ENCODE data around the gene APLN.

- TF ChIP-seq POLR2AphosphoS5 (IDR thresholded peaks at IDR 0.05; ENCODE audit: control insufficient read depth, insufficient read depth, low read depth, low read length) (no peak), BCLAF1 (IDR thresholded peaks at IDR 0.05; ENCODE audit: borderline replicate concordance in 1 of 2, control insufficient read depth in 1 of 2, low read depth in 2 of 2, low read length in 1 of 2) (no peak), IRF1 (CRISPR knock-in tag; IDR thresholded peaks at IDR 0.05; ENCODE audit: borderline replicate concordance) (no peak), L3MBTL2 (IDR thresholded peaks at IDR 0.05) (peak; percentile 35; the same call in 1 of the 2 replicates), THRB (CRISPR knock-in tag; conservative IDR thresholded peaks at IDR 0.05) (no peak), CTCF (IDR thresholded peaks at IDR 0.05 in 2 of 3, conservative IDR thresholded peaks at IDR 0.05 in 1 of 3; ENCODE audit: insufficient read depth in 2 of 3, low read depth in 1 of 3, low read length in 3 of 3) (no peak), REST (IDR thresholded peaks at IDR 0.05; ENCODE audit: borderline replicate concordance) (no peak), REST (CRISPR knock-in tag; IDR thresholded peaks at IDR 0.05; ENCODE audit: low read depth) (no peak), EZH2 (IDR thresholded peaks at IDR 0.05; ENCODE audit: borderline replicate concordance, low read depth, low read length) (no peak), ZFP91 (CRISPR knock-in tag; IDR thresholded peaks at IDR 0.05) (no peak), SIN3A (IDR thresholded peaks at IDR 0.05; ENCODE audit: borderline replicate concordance in 2 of 2, control insufficient read depth in 1 of 2, low read depth in 2 of 2, low read length in 2 of 2) (no peak), ELK1 (CRISPR knock-in tag; IDR thresholded peaks at IDR 0.05) (no peak)
These were observed at the start of gene APLN for GRCh38 chrX:129654652-129655546.
